HEK293 (cell line): Measurements from ENCODE around the gene FAM98C.

ENCODE experiments used
- CTCF ChIA-PET: fragments of 350-600 bp; formaldehyde crosslinking; extraction: SDS; loops from one replicate; lab custom pipeline; 2021; ENCODE audit warnings: antibody characterized with exemption; lab: Yijun Ruan, JAX
- POLR2A ChIA-PET: fragments of 300-600 bp; formaldehyde crosslinking; extraction: SDS; loops from one replicate; lab custom pipeline; 2020; ENCODE audit warnings: antibody characterized with exemption, inconsistent platforms; lab: Yijun Ruan, JAX
- H3K27ac ChIP-seq: fragments of 200-500 bp; sonication (Bioruptor generic); 2 replicates; pipeline ENCODE4 v1.5.1; 2014; ENCODE audit warnings: low read depth, low read length, control low read depth, inconsistent platforms; ENCODE audit errors: extremely low read depth
- H3K36me3 ChIP-seq, 2 experiments: fragments of 200-500 bp in 1 of 2; sonication (Bioruptor generic) in 1 of 2; 1 replicate in 1 of 2; 2 replicates in 1 of 2; pipeline ENCODE4 v1.5.1; 2014 to 2017; ENCODE audit warnings: inconsistent platforms in 2 of 2, low read length in 2 of 2; ENCODE audit not compliant: control insufficient read depth in 2 of 2, insufficient read depth in 1 of 2
- H3K4me1 ChIP-seq: fragments of 200-500 bp; sonication (Bioruptor generic); 2 replicates; pipeline ENCODE4 v1.5.1; 2014; ENCODE audit warnings: mild to moderate bottlenecking, low read length, inconsistent platforms; ENCODE audit not compliant: control insufficient read depth, insufficient read depth
- H3K4me3 ChIP-seq: 2 replicates; pipeline ENCODE4 v1.5.1; 2011; ENCODE audit warnings: low read depth, mild to moderate bottlenecking, control low read depth, low read length, moderate library complexity
- H3K9me3 ChIP-seq: fragments of 200-500 bp; sonication (Bioruptor generic); 2 replicates; pipeline ENCODE4 v1.5.1; 2014; ENCODE audit warnings: low read depth, low read length, inconsistent platforms; ENCODE audit not compliant: control insufficient read depth, insufficient read depth
- GLI2 ChIP-seq: fragments of 450-650 bp; formaldehyde crosslinking; IDR thresholded peaks from 2 replicates; pipeline ENCODE4; 2017; ENCODE audit warnings: missing biosample characterization, missing genetic modification characterization, low read depth, borderline replicate concordance
- KLF8 ChIP-seq: fragments of 450-650 bp; formaldehyde crosslinking; IDR thresholded peaks from 2 replicates; pipeline ENCODE4 v1.5.1; 2016; ENCODE audit warnings: missing biosample characterization, missing genetic modification characterization
- PRDM1 ChIP-seq: fragments of 450-650 bp; formaldehyde crosslinking; IDR thresholded peaks from 2 replicates; pipeline ENCODE4; 2016; ENCODE audit warnings: missing biosample characterization, missing genetic modification characterization
- SALL2 ChIP-seq: fragments of 450-650 bp; formaldehyde crosslinking; IDR thresholded peaks from 2 replicates; pipeline ENCODE4 v1.5.0; 2017; ENCODE audit warnings: missing biosample characterization, mild to moderate bottlenecking, missing genetic modification characterization, borderline replicate concordance
- ZBTB48 ChIP-seq: fragments of 450-650 bp; formaldehyde crosslinking; IDR thresholded peaks from 2 replicates; pipeline ENCODE4 v1.5.1; 2016; ENCODE audit warnings: missing biosample characterization, missing genetic modification characterization
- ZFP37 ChIP-seq: fragments of 450-650 bp; formaldehyde crosslinking; IDR thresholded peaks from 2 replicates; pipeline ENCODE4 v1.5.1; 2016; ENCODE audit warnings: missing biosample characterization, missing genetic modification characterization
- ZIC2 ChIP-seq: fragments of 450-650 bp; formaldehyde crosslinking; IDR thresholded peaks from 2 replicates; pipeline ENCODE4 v1.5.1; 2016; ENCODE audit warnings: missing biosample characterization, missing genetic modification characterization
- ZNF121 ChIP-seq: fragments of 450-650 bp; formaldehyde crosslinking; IDR thresholded peaks from 2 replicates; pipeline ENCODE4 v1.5.1; 2016; ENCODE audit warnings: missing biosample characterization, missing genetic modification characterization
- ZNF16 ChIP-seq: fragments of 450-650 bp; formaldehyde crosslinking; IDR thresholded peaks from 2 replicates; pipeline ENCODE4 v1.5.1; 2016; ENCODE audit warnings: low read depth, missing biosample characterization, missing genetic modification characterization
- ZNF223 ChIP-seq: fragments of 450-650 bp; formaldehyde crosslinking; IDR thresholded peaks from 2 replicates; pipeline ENCODE4 v1.5.1; 2016; ENCODE audit warnings: missing biosample characterization, missing genetic modification characterization
- ZNF404 ChIP-seq: fragments of 450-650 bp; formaldehyde crosslinking; IDR thresholded peaks from 2 replicates; pipeline ENCODE4 v1.5.1; 2017; ENCODE audit warnings: missing biosample characterization, missing genetic modification characterization
- ZNF416 ChIP-seq: fragments of 450-650 bp; formaldehyde crosslinking; IDR thresholded peaks from 2 replicates; pipeline ENCODE4 v1.5.1; 2016; ENCODE audit warnings: missing biosample characterization, missing genetic modification characterization
- ZNF426 ChIP-seq: fragments of 450-650 bp; formaldehyde crosslinking; IDR thresholded peaks from 2 replicates; pipeline ENCODE4 v1.5.1; 2017; ENCODE audit warnings: missing biosample characterization, missing genetic modification characterization, mild to moderate bottlenecking, inconsistent platforms, moderate library complexity
- ZNF433 ChIP-seq: fragments of 450-650 bp; formaldehyde crosslinking; IDR thresholded peaks from 2 replicates; pipeline ENCODE4 v1.5.1; 2016; ENCODE audit warnings: missing biosample characterization, missing genetic modification characterization, low read depth
- ZNF621 ChIP-seq: fragments of 450-650 bp; formaldehyde crosslinking; IDR thresholded peaks from 2 replicates; pipeline ENCODE4 v1.5.1; 2017; ENCODE audit warnings: missing biosample characterization, missing genetic modification characterization
- ZNF658 ChIP-seq: fragments of 450-650 bp; formaldehyde crosslinking; IDR thresholded peaks from 2 replicates; pipeline ENCODE4; 2016; ENCODE audit warnings: missing biosample characterization, missing genetic modification characterization
- ZNF664 ChIP-seq: fragments of 450-650 bp; formaldehyde crosslinking; IDR thresholded peaks from 2 replicates; pipeline ENCODE4 v1.5.1; 2016; ENCODE audit warnings: missing biosample characterization, missing genetic modification characterization
- ZNF701 ChIP-seq: fragments of 450-650 bp; formaldehyde crosslinking; IDR thresholded peaks from 2 replicates; pipeline ENCODE4 v1.5.1; 2016; ENCODE audit warnings: missing biosample characterization, missing genetic modification characterization
- TF ChIP-seq, protein P1 (sequence below): fragments of 450-650 bp; formaldehyde crosslinking; IDR thresholded peaks from 2 replicates; pipeline ENCODE4 v1.5.1; 2017; ENCODE audit warnings: missing biosample characterization, missing genetic modification characterization
- TF ChIP-seq, protein P2 (sequence below): fragments of 450-650 bp; formaldehyde crosslinking; IDR thresholded peaks from 2 replicates; pipeline ENCODE4 v1.5.1; 2016; ENCODE audit warnings: missing biosample characterization, missing genetic modification characterization
- TF ChIP-seq, protein P3 (sequence below): IDR thresholded peaks from 2 replicates; pipeline ENCODE4 v1.6.1; 2011; ENCODE audit warnings: mild to moderate bottlenecking, low read depth, low read length, borderline replicate concordance

FAM98C gene

DNA sequence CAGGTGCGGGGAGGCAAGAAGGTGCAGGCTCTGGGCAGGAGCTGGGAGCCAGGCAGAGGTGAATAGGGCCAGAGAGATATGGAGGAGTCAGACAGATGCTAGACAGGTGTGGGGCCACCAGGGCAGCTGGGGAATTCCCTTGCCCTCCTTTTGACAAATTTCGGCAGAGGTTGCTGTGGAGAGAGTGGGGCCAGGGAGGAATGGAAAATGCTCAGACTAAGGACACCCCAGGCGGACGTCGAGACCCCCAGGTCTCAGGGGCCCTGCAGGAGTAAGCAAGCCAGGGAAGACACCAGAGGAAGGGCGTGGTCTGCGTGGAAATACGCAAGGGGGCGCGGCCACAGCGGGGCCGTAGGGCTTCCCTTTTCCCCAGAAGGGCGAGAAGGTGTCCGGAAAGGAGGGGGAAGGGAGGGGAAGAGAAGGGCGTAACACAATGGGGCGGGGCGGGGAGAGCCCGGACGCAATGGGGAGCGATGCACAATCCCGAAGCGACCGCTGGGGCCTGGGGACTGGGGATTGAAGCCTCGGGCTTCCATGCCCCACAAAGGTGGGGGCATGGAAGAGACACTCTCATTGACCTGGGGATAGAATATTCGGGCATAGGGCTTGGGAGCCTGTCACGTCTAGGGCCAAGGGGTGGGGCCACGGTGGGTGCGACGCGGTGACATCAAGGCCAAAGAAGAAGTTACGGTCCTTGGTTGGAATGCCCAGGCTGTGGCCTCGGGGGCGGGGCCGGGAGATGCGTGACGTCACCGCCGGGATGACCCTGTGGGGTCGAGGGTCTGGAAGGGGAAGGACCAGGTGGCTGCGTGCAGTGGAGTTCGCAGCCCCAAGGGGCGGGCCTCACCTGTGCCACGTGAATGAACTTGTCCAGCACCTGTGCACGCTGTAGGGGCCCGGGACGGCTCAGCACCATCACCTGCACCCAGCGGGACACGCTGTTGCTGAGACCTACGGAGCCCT lies 14.9 kb downstream of the FAM98C start (continued):
- TF ChIP-seq SALL2 (tag by site-specific recombination) (no peak), ZNF701 (tag by site-specific recombination) (no peak), PRDM1 (peak; percentile 46; the same call in 1 of the 2 replicates)

DNA sequence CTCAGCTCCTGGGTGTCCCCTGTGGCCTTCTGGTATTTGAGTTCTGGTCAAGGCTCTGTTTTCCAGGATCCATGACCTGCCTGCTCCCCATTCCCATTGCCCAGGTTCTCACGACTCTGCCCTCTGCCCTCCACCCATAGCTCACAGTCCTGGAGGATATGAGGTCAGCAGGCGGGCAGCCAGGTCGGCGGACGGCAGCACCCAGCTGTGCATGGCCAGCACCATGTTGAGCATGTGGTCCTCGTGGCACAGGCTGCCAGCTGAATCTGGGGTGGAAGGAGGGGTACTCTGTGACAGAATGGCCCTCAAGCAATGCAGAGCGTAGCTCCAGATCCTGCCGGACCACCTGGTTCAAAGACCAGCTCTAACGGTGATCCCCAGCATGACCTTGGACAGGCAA lies 18.0 kb downstream of the FAM98C start:
- TF ChIP-seq ZNF121 = no peak
- TF ChIP-seq, protein P1, sequence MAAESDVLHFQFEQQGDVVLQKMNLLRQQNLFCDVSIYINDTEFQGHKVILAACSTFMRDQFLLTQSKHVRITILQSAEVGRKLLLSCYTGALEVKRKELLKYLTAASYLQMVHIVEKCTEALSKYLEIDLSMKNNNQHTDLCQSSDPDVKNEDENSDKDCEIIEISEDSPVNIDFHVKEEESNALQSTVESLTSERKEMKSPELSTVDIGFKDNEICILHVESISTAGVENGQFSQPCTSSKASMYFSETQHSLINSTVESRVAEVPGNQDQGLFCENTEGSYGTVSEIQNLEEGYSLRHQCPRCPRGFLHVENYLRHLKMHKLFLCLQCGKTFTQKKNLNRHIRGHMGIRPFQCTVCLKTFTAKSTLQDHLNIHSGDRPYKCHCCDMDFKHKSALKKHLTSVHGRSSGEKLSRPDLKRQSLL (tag by site-specific recombination) = no peak
- TF ChIP-seq ZNF16 (tag by site-specific recombination) = no peak
- no peak for TF ChIP-seq ZNF416 (tag by site-specific recombination)
- no peak for TF ChIP-seq ZBTB48 (tag by site-specific recombination)
- no peak for TF ChIP-seq GLI2 (tag by site-specific recombination)
- TF ChIP-seq ZIC2 (tag by site-specific recombination) = no peak
- TF ChIP-seq, protein P2, sequence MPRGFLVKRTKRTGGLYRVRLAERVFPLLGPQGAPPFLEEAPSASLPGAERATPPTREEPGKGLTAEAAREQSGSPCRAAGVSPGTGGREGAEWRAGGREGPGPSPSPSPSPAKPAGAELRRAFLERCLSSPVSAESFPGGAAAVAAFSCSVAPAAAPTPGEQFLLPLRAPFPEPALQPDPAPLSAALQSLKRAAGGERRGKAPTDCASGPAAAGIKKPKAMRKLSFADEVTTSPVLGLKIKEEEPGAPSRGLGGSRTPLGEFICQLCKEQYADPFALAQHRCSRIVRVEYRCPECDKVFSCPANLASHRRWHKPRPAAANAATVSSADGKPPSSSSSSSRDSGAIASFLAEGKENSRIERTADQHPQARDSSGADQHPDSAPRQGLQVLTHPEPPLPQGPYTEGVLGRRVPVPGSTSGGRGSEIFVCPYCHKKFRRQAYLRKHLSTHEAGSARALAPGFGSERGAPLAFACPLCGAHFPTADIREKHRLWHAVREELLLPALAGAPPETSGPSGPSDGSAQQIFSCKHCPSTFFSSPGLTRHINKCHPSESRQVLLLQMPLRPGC (tag by site-specific recombination) = no peak
- TF ChIP-seq, protein P3, sequence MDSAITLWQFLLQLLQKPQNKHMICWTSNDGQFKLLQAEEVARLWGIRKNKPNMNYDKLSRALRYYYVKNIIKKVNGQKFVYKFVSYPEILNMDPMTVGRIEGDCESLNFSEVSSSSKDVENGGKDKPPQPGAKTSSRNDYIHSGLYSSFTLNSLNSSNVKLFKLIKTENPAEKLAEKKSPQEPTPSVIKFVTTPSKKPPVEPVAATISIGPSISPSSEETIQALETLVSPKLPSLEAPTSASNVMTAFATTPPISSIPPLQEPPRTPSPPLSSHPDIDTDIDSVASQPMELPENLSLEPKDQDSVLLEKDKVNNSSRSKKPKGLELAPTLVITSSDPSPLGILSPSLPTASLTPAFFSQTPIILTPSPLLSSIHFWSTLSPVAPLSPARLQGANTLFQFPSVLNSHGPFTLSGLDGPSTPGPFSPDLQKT = no peak
- TF ChIP-seq ZNF223 = no peak
- no peak for TF ChIP-seq ZNF426 (tag by site-specific recombination)
- no peak for TF ChIP-seq ZNF621 (tag by site-specific recombination)
- no peak for TF ChIP-seq ZNF404 (tag by site-specific recombination)
- no peak for TF ChIP-seq KLF8 (tag by site-specific recombination)
- no peak for TF ChIP-seq ZFP37 (tag by site-specific recombination)
- TF ChIP-seq ZNF658 = no peak
- TF ChIP-seq ZNF664 (tag by site-specific recombination) = no peak
- no peak for TF ChIP-seq ZNF433 (tag by site-specific recombination)
- no peak for TF ChIP-seq SALL2 (tag by site-specific recombination)
- ChIA-PET CTCF (interaction anchor here (1.9 kb wide), 1 partner anchor 19 kb away, joined by 9 read pairs; the partner anchor contains the start of gene FAM98C), POLR2A (interaction anchor here (0.6 to 1.4 kb wide), 2 partner anchors 198 to 421 kb away, joined by 4 to 5 read pairs; partner anchors contain the start of gene EIF3K)
- H3K27ac ChIP-seq = no peak overlapping the region
- no peak overlapping the region for H3K4me3 ChIP-seq
- H3K9me3 ChIP-seq = no peaks in the 10 kb centered on the region
- H3K36me3 ChIP-seq = no peaks in the 10 kb centered on the region
- peaks cover 11% of the 10 kb centered on the region for H3K4me1 ChIP-seq
